GM19099 (cell line): ENCODE results near the gene G6PC3.

Source experiments
- POLR2A ChIP-seq: IDR thresholded peaks from 3 replicates; pipeline ENCODE4 v1.6.1; 2011; ENCODE audit warnings: low read depth; ENCODE audit not compliant: insufficient read length; ENCODE audit errors: extremely low read depth

Gene G6PC3

DNA sequence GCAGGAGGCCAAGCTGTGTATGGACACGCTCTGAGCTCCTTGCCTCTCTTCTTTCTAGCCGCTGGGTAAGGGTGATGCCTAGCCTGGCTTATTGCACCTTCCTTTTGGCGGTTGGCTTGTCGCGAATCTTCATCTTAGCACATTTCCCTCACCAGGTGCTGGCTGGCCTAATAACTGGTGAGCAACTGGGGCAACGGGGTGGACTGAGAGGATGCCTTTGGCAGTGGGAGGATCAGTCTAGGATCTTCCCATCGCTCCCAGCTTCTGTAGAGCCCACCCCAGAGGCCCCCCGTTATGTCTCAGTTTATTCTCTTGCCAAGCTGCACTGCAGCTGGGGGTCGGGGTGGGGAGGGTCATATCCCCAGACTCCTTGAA, 4.4 kb downstream of the G6PC3 start:
- no peak for TF ChIP-seq POLR2A

DNA sequence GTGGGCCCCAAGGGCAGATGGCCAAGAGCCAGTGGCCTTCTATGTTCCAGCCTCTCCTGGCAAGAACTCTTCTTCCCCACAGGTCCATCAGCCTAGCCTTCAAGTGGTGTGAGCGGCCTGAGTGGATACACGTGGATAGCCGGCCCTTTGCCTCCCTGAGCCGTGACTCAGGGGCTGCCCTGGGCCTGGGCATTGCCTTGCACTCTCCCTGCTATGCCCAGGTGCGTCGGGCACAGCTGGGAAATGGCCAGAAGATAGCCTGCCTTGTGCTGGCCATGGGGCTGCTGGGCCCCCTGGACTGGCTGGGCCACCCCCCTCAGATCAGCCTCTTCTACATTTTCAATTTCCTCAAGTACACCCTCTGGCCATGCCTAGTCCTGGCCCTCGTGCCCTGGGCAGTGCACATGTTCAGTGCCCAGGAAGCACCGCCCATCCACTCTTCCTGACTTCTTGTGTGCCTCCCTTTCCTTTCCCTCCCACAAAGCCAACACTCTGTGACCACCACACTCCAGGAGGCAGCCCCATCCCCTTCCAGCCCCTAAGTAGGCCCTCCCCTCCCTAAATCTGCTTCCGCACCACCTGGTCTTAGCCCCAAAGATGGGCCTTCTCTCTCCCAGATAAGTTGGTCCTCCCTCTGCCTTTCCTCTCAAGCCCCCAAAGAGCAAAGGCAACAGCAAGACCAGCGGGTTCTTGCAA, 5.2 kb downstream of the G6PC3 start:
- TF ChIP-seq POLR2A: no peak

DNA sequence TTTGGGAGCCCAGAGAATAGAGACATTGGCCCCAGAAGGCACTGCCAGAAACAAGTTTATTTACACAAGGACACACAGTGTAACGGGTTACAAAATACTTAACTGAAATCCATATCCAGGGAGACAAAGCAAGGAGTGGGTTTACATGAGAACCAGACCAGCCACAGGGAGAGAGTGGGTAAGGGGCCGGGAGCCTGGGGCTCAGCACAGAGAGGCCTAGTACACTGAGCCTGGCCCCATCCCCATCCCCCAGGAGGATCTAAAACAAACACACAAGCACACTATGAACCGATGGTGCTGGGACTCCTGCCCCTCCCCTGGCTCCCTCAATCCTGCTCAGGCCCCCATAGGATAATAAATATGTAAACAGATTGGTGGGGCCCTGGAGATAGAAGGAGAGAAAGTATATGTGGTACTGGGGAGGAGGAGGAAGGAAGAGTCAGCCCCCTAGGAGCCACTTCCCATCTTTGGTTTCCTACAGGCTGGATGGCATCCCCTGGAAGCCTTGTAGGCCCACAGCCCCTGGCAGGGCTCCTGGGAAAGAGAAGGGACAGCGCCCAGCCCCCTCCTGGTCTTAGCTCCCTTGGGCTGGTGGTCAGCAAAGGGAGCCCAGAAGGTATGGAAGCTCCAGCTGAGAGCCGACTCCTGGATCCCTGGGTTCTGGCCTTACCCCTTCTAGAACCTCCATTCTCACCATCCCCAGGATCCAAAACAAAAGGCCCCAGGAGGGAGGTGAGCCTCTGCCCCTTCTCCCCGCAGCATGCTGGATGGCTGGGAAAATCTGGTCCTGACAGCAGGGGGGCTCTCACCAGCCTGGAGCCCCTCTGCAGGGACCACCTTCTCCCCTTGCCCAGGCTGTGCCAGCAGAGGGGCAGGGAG, 6.4 kb downstream of the G6PC3 start:
- TF ChIP-seq POLR2A: no peak

DNA sequence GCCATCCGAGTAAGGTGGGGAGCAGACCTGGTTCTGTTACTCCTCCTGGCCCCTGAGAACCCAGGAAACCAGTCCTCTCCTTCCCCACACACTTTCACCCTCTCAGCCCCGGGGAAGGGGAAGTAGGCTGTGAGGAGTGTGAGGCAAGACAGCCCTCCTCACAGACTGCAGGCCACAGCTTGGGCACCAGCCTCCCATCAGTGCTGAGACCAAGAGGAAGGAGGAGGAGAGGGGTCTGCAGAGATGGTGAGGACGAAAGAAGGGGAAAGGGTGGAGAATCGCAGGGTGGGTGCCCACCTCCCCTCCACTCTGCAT, 7.0 kb downstream of the G6PC3 start:
- TF ChIP-seq POLR2A: no peak

DNA sequence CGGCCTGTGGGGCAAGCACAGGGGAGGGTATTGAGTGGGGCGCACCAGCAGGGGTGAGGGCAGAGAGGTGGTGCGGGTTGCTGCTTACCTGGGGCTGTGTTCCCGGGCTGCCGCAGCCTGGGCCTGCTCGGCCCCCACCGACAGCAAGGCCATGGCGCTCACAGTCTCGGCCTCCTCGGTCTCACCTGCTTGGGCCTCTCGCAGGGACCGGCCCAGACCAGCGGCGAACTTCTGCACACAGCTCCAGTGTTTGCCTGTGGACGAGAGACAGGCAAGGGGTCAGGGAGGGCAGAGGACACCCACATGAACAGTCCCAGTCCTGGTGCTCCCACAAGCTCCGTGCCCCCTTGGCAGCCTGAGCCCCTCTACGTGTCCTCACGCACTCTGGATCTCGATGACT, 7.9 kb downstream of the G6PC3 start:
- no peak for TF ChIP-seq POLR2A

DNA sequence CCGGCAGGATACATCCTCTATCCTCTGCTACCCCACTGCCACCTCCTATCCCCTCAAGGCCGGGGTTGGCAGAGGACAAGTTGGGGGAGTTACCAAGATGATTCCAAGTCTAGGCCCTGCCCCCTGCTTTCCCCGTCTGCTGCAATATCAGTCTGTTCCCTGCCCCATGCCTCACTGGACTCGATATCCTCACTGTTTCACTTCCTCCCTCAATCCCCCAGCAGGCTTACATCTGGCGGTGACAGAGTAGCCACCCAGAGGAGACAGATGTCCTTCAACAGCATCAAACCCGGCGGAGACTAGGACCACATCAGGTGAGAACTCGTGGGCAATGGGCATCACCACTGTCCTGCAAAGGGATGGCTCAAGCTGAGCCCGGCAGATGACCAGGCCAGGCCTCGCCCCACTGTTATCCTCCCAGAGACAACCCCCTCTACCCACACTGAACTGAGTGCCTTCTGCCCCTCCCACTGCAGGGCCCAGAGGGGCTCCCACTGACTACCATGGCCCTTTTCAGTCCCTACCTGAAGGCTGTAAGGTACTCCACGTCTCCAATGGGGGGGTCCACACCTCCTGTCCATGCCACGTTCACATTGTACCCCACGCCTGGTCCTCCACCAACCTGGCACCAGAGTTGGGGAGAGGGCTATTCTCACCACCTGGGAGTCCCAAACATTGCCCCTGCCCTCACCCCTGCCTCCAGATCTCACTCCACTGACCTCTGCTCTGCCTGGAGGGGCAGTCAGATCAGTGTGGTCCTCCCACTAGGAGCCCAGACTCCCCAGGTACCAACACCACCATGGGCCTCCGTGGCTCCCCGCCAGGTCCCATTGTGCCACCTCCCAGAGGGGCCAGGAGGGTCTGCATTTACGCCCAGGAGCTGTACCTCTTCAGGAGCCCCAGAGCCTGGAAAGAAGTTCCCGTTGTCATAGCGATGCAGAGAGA, 9.6 kb downstream of the G6PC3 start:
- no peak for TF ChIP-seq POLR2A

DNA sequence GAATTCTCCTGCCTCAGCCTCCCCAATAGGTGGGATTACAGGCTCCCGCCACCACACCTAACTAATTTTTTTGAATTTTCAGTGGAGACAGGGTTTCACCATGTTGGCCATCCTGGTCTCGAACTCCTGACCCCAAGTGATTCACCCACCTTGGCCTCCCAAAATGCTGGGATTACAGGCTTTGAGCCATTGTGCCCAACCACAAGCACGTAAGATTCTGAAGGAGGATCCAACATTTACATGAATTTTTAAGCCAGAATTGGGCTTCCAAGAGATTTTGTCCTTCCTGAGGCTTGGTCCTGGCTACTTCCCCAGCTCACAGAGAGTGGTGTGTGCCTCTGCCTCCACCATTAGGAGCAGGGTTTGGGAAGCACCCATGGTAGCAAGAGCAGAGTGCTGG, 11.1 kb downstream of the G6PC3 start:
- no peak for TF ChIP-seq POLR2A

DNA sequence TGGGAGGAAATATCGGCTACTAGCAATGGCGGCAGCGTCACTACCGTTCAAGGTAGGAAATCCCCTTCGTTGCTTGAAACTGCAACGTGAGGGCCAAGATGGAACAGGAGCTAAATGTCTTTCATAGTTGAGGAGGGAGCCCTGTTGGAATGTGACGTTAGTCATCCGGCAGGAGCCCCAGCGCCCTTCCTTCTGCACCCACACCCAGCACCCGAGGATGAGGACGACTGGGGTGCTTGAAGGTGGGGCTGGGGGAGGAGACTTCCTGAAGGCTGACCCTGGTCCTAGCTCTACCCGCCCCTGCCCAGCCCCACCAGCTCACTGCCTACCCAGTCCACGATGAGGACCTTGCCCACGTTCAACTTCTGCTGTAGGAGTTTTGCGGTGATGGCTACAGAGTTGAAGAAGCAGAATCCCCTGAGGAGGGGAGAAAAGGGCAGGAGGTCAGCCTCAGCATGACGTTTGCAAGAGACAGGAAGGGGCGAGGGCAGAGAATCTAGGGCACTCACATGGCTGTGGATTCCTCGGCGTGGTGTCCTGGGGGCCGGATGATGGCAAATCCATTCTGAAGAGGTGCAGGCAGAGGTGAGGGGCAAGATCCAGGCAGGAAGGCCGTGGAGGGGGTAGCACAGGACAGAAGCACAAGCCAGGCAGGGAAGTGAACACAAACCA, 11.9 kb downstream of the G6PC3 start:
- TF ChIP-seq POLR2A: no peak

DNA sequence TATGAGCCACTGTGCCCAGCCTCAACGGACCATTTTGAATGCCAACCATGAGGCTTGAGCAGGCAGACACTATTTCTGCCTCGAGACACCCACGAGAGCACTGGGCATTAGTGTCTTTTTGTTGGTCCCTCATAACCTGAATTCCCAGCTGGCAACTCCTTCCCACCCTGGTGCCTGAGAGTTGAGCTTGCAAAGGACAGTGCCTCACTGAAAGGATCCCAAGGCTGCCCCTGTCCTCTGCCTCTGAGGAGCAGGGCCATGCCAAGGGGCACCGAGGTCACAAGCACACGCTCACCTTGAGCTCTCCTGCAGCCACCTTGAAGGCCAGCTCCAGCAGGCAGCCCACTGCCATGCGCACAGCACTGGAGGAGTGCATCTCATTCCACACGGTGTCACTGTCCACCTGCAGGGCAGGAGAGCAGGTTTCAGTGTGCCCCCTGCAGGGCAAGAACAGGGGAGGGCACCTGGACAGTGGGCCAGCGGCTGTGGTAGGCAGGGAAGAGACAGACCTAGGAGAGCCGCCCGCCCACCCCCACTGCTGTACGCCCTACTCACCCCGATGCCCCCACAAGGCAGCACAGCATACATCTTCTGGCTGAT, 12.8 kb downstream of the G6PC3 start:
- no peak for TF ChIP-seq POLR2A

DNA sequence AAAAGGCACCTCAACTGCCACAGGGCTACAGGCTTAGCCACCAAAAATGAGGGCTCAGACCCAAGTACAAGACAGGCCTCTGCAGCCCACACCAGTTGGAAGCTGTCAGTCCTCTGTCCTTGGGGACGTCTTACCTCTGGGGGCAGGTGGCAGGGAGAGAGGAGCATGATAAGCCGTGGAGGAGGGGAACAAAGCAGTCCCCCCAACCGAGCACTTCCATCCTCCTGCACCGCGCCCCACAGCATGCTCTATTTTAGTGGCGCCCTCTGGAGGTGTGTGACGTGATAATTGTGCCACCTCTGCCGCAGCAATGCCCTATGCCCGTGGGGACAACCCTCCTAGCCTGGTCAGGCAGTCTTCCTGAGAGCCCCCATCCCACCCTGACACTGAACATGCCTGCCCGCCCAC, 13.6 kb downstream of the G6PC3 start:
- TF ChIP-seq POLR2A: no peak

DNA sequence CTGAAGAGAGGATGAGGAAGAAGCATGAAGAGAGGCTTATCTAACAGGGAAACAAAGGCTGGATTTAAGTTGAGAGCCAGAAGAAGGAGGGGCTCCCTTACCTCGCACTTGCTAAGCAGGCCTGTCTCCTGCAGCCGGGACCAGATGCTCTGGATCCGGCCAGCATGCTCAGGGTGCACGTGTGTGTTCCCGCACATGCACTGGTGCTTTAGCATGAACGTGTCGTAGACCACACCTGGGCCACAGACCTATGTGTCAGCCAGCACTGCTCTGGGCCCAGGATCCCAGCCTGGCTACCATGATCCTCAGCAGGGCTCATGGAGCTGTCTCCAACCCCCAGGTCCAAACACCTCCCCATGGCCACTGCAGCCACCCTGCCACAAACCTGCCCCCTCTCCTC, 14.4 kb downstream of the G6PC3 start:
- no peak for TF ChIP-seq POLR2A

DNA sequence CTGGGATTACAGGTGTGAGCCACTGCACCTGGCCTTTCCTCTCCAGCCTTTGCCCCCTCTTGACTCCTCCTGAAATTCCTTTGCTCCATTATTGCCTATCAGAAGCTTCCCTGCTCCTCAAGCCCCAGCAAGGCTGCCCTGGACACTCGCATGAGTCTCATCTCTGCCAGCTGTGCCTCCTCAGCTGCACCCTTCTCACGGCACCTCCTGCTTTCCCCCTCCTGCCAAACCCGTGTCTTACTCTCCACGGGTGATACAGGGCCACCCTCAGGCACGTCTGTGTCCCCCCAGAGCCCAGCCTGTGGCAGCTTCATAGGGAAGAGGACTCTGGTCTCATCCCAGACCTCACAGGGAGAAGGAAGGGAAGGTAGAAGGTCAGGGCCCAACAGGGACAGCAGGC, 15.4 kb downstream of the G6PC3 start:
- TF ChIP-seq POLR2A: no peak

DNA sequence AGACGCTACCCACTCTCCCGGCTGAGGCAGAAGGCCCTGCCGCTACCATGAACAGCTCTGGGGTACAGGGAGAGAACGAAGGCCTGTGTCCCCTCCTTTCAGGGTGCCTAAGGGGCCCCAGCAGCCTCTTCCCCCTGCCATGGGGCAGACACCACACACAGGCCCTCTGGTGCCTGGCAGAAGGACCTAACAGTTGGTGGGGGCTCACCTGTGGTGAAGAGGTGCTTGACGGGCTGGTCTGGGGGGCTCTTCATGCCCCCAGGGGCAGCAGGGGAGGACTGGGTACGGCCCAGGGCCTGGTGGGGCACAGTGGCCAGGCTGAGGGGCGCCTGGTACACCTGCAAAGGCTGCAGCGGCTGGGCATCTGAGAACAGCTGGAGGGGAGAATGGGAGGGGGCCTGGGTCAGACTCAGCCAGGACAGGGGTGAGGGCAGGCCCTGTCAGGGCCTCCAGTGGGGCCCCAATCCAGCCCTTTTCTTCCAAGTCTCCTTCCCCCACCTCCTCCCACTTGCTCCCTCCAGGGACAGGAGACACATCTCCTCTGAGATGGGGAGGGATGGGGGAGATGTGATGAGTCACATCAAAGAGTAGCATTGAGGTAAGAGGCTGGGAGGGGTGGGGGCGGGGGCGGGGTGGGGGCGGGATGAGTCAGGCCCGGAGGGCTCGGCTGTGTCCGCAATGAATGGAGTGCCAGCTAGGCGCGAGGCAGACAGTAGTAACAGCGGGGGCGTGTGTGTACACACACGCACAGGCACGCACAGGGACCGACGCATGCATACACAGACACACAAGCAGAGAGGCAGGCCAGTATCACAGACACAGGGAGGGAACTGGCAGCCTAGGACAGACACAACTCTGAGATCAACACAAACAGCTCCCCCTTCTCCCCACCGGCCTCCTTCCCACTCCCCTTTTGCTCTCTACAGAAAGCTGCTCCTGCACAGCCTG, 16.1 kb downstream of the G6PC3 start:
- TF ChIP-seq POLR2A: no peak

DNA sequence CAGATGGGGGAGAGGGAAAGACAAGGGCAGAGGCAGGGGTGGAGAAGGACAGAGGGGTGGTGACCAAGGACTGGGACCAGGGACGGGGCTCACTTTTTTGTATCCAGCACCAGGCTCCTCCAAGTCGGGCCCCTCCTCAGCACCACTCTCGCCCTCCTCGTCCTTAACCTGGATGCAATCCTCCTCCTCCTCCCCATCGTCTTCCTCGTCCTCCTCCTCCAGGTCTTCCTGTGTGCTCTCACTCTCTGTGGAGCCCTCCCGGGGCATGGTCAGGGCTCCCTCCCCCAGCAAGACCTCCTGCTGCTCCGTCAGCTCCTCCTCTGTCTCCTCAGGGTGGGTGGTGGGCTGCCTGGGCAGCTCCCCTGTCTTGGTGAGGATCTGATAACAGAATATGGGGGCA, 16.8 kb downstream of the G6PC3 start:
- no peak for TF ChIP-seq POLR2A

DNA sequence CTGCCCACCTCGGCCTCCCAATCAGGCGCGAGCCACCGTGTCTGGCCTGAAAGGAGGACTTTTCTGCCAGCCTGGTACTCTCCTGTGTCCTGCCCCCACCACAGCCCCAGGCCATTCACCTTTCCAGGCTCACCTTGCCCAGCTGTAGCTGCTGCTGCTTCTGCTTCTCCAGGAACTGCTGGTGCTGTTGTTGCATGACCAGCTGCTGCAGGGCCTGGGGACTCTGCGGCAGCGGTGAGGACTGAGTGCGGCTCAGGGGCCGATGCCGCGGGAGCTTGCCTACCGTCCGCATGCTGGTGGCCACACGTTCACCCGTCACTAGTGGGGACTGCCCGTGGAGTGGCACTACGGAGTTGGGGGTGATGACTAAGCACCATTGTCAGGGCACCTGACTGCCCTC, 17.7 kb downstream of the G6PC3 start:
- no peak for TF ChIP-seq POLR2A
